HFFc6 (cell line): ENCODE data around the gene HCN4. TPM values are rescaled to one million over a fixed set of nuclear protein-coding genes. Genes with fewer than 3 reads are reported as not detected.
"Not testable (repeated sequence)": the region's sequence is repeated elsewhere in the genome, so short reads cannot be mapped to it uniquely, and the experiment has no call there.

ENCODE experiments used
- DNase-seq: peaks from one replicate; pipeline ENCODE4 v3.0.0-alpha.2; 2018
- H3K27ac Mint-ChIP-seq: 2 replicates; pipeline ENCODE4 v1.8.0; 2020; ENCODE audit warnings: mild to moderate bottlenecking, mixed read lengths
- H3K27me3 Mint-ChIP-seq: 2 replicates; pipeline ENCODE4 v1.8.0; 2021; ENCODE audit warnings: mild to moderate bottlenecking, moderate library complexity, mixed read lengths; ENCODE audit not compliant: insufficient read depth
- H3K36me3 Mint-ChIP-seq: 2 replicates; pipeline ENCODE4 v1.8.0; 2021; ENCODE audit warnings: low read depth, mixed read lengths
- H3K4me1 Mint-ChIP-seq: 2 replicates; pipeline ENCODE4 v1.8.0; 2020; ENCODE audit warnings: low read depth, mixed read lengths
- H3K4me3 Mint-ChIP-seq: 2 replicates; pipeline ENCODE4 v1.8.0; 2020; ENCODE audit warnings: mild to moderate bottlenecking, moderate library complexity, mixed read lengths
- H3K9me3 Mint-ChIP-seq: 2 replicates; pipeline ENCODE4 v1.8.0; 2020; ENCODE audit warnings: mild to moderate bottlenecking, mixed read lengths
- CTCF ChIP-seq: fragments of 200-600 bp; sonication (generic); IDR thresholded peaks from 2 replicates; pipeline ENCODE4 v1.5.0; 2021; ENCODE audit warnings: antibody characterized with exemption, mild to moderate bottlenecking
- total RNA-seq, 6 experiments: library from RNA; stranded (reverse); fragmentation: NEBNext Ultra II Directional; extraction: Animal tissue kit (Norgen Biotek cat#: 25700); gene quantifications; 2 replicates in 1 of 6; 3 replicates in 5 of 6; pipeline ENCODE4 v1.2.3, GENCODE V29; 2021

HCN4 gene
- total RNA-seq, 6 experiments from 2014 or later = not detected

DNA sequence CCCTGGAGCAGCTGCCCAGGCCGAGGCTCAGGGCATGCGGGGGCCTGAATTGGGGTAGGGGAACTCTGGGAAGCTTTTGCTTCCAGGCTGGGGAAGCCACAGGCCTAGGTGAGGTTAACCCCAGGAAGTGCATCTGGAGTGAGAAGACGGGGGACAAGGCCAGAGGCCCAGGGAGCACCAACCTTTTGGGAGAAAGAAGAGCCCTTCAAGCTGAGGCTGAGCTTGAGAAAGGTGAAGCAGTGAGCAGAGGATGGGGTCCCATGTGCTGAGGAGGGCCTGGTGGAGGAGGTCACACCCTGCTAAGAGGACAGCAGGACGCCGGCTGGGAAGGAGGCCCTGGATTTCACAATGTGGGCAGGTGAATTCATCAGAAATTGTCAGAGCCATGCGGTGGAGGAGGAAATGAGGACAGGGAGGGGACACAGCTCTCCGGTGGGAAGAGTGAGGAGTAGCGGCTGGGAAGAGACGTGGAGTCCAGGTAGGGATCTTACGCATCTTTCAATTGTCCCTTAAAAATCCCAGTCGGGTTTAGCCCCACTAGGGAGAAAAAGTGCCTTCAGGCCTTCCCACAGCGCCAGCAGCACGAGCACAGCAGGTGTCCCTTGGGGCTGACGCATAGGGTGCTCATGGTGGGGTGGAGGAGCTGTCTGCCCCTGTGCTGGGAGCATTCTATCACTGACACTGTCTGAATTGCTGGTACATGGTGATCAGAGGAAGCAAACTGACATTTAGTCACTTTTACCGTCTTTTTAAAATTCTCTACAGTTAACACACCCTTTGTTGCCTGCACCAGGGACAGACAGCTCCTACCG, 50.9 kb downstream of the HCN4 start:
- no peaks in the 10 kb centered on the region for H3K36me3 Mint-ChIP-seq
- no peaks in the 10 kb centered on the region for H3K4me1 Mint-ChIP-seq
- H3K27ac Mint-ChIP-seq = no peak overlapping the region
- no peak for TF ChIP-seq CTCF
- no peaks in the 10 kb centered on the region for H3K9me3 Mint-ChIP-seq
- peaks cover 20% of the 10 kb centered on the region for H3K27me3 Mint-ChIP-seq
- DNase-seq = no peak
- H3K4me3 Mint-ChIP-seq = no peak overlapping the region

DNA sequence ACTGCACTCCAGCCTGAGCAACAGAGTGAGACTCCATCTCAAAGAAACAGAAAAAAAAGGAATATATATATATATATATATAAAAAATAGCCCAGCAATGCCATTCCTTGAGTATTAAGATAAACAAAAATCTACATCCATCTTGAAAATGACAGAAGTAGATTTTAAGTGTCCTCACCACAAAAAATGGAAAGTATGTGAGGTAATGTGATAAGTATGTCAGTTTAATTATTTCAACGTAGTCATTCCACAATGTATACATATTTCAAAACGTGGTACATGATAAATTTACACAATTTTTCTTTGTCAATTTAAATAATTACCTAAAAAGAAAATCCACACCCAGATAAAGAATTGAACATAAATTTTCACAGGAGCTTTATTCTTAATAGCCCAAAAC, 54.9 kb downstream of the HCN4 start:
- Mint-ChIP-seq H3K4me3 (no peak overlapping the region), H3K9me3 (no peaks in the 10 kb centered on the region), H3K36me3 (no peaks in the 10 kb centered on the region), H3K4me1 (no peaks in the 10 kb centered on the region), H3K27me3 (peaks cover 15% of the 10 kb centered on the region), H3K27ac (no peak overlapping the region)
- no peak for TF ChIP-seq CTCF
- DNase-seq = no peak

- Mint-ChIP-seq H3K4me1 (no peaks in the 10 kb centered on the region), H3K9me3 (no peaks in the 10 kb centered on the region), H3K36me3 (no peaks in the 10 kb centered on the region), H3K4me3 (no peak overlapping the region), H3K27me3 (peaks cover 4% of the 10 kb centered on the region), H3K27ac (no peak overlapping the region)
- no peak for DNase-seq
- TF ChIP-seq CTCF = no peak
Measured at GRCh38 chr15:73308305-73308704, 60.5 kb downstream of the HCN4 start.

- Mint-ChIP-seq H3K9me3 (no peaks in the 10 kb centered on the region), H3K27ac (no peak overlapping the region), H3K27me3 (peaks cover 4% of the 10 kb centered on the region), H3K36me3 (no peaks in the 10 kb centered on the region), H3K4me3 (no peak overlapping the region), H3K4me1 (no peaks in the 10 kb centered on the region)
- TF ChIP-seq CTCF = peak; percentile 75
- DNase-seq = peak; percentile 71
Measured at GRCh38 chr15:73305331-73306211, 63.2 kb downstream of the HCN4 start.

DNA sequence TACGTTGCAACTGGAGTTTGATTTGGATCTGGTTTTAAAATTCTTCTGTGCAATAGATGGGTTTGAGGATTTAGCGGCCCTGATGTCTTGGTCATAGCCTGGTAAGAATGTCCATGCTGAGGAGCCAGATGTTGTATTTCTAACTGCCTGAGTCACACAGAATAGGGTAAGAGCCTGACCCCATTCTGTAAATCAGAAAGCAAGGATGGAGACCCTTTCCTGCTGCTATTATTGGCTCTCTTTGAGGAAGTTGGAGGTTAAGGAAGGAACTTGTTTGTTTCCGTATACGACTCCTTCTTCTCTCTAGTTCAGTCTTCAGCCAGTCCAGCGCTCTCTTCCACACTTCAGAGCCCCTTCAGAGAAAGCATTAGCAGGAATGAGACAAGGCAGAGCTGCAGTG, 65.1 kb downstream of the HCN4 start:
- Mint-ChIP-seq H3K4me1 (no peaks in the 10 kb centered on the region; the same call in 1 of the 2 replicates), H3K9me3 (no peaks in the 10 kb centered on the region), H3K4me3 (no peak overlapping the region), H3K36me3 (no peaks in the 10 kb centered on the region), H3K27ac (no peak overlapping the region), H3K27me3 (peaks cover 7% of the 10 kb centered on the region)
- DNase-seq = no peak
- TF ChIP-seq CTCF = no peak

GRCh38 chr15:73300286-73300685, 68.5 kb downstream of the HCN4 start:
- not testable (repeated sequence) for H3K27ac Mint-ChIP-seq, H3K27me3 Mint-ChIP-seq, H3K36me3 Mint-ChIP-seq

More at GRCh38 chr15:73300286-73300685, 68.5 kb downstream of the HCN4 start:
- H3K4me3 Mint-ChIP-seq, H3K4me1 Mint-ChIP-seq, H3K9me3 Mint-ChIP-seq, DNase-seq: not testable (repeated sequence)
